H1 (cell line): ENCODE data around the gene PSMB5. TPM values are rescaled to one million over a fixed set of nuclear protein-coding genes. Genes with fewer than 3 reads are reported as not detected.

Experiments
- CTCF ChIA-PET: fragments of 300-600 bp; sonication (Branson Sonifier 250); formaldehyde crosslinking; loops from one replicate; lab custom pipeline; 2021; ENCODE audit not compliant: partially characterized antibody; lab: Charles Lee
- POLR2A ChIA-PET: fragments of 300-600 bp; sonication (Branson Sonifier 250); formaldehyde crosslinking; loops from one replicate; lab custom pipeline; 2021; ENCODE audit warnings: inconsistent platforms; ENCODE audit not compliant: partially characterized antibody; lab: Charles Lee
- DNase-seq, 2 experiments: peaks; one replicate each; pipeline versions ENCODE4 v3.0.0 to v3.0.0-alpha.2; 2010 to 2022; ENCODE audit warnings: low spot score in 2 of 2, low read depth in 1 of 2, mixed read lengths in 1 of 2
- FAIRE-seq: peaks from 2 replicates; lab custom pipeline; 2011; peaks lifted over from hg19 to GRCh38; lab: Jason Lieb, UNC
- H2AFZ ChIP-seq: 2 replicates; pipeline ENCODE4 v1.8.1; 2012; ENCODE audit warnings: low read length, inconsistent platforms
- H2AK5ac ChIP-seq: 2 replicates; pipeline ENCODE4 v1.6.1; 2013; ENCODE audit warnings: low read depth, low read length
- H2BK120ac ChIP-seq: replicated peaks from 2 replicates; pipeline ENCODE3; 2013; ENCODE audit warnings: low read depth, low read length, inconsistent platforms
- H2BK12ac ChIP-seq: 2 replicates; pipeline ENCODE4 v1.6.1; 2013; ENCODE audit warnings: low read depth, low read length
- H2BK15ac ChIP-seq: 2 replicates; pipeline ENCODE4 v1.6.1; 2013; ENCODE audit warnings: low read length
- H2BK20ac ChIP-seq: 2 replicates; pipeline ENCODE4 v1.6.1; 2013; ENCODE audit warnings: low read length
- H2BK5ac ChIP-seq: 2 replicates; pipeline ENCODE4 v1.6.1; 2013; ENCODE audit warnings: low read depth, low read length
- H3K14ac ChIP-seq: 2 replicates; pipeline ENCODE4 v1.6.1; 2013; ENCODE audit warnings: inconsistent platforms; ENCODE audit not compliant: insufficient read length
- H3K18ac ChIP-seq: 2 replicates; pipeline ENCODE4 v1.6.1; 2013; ENCODE audit warnings: low read length; ENCODE audit errors: extremely low read depth
- H3K23ac ChIP-seq: 2 replicates; pipeline ENCODE4 v1.6.1; 2013; ENCODE audit warnings: inconsistent platforms; ENCODE audit not compliant: insufficient read length
- H3K23me2 ChIP-seq: 2 replicates; pipeline ENCODE4 v1.6.1; 2013; ENCODE audit warnings: low read depth, low read length
- H3K27ac ChIP-seq: 2 replicates; pipeline ENCODE4 v1.6.1; 2011; ENCODE audit warnings: low read depth, low read length, inconsistent platforms
- H3K27me3 ChIP-seq, 4 experiments: replicated peaks in 1 of 4; 1 replicate in 1 of 4; 2 replicates in 3 of 4; pipeline versions ENCODE4 v1.6.1 to v1.8.1; 2011 to 2013; ENCODE audit warnings: low read length in 3 of 4, mild to moderate bottlenecking in 3 of 4, inconsistent platforms in 2 of 4, mixed read lengths in 2 of 4, moderate library complexity in 1 of 4; ENCODE audit not compliant: control insufficient read depth in 3 of 4, insufficient read depth in 3 of 4; ENCODE audit errors: extremely low read depth in 1 of 4
- H3K36me3 ChIP-seq, 4 experiments: 2 replicates each; pipeline versions ENCODE4 v1.6.1 to v1.8.1; 2011 to 2013; ENCODE audit warnings: mild to moderate bottlenecking in 4 of 4, low read length in 3 of 4, moderate library complexity in 2 of 4, control low read depth in 1 of 4, inconsistent platforms in 1 of 4; ENCODE audit not compliant: insufficient read depth in 4 of 4, control insufficient read depth in 2 of 4
- H3K4ac ChIP-seq: replicated peaks from 2 replicates; pipeline ENCODE3; 2013; ENCODE audit warnings: low read length, low read depth, mixed read lengths, inconsistent platforms; ENCODE audit not compliant: insufficient read length
- H3K4me1 ChIP-seq, 4 experiments: replicated peaks in 1 of 4; 1 replicate in 1 of 4; 2 replicates in 3 of 4; pipeline versions ENCODE4 v1.6.1 to v1.8.1; 2011 to 2013; ENCODE audit warnings: low read length in 3 of 4, inconsistent platforms in 2 of 4, mixed read lengths in 1 of 4; ENCODE audit not compliant: insufficient read depth in 4 of 4, control insufficient read depth in 3 of 4
- H3K4me2 ChIP-seq, 2 experiments: 2 replicates each; pipeline versions ENCODE4 v1.6.1 to v1.8.1; 2011 to 2013; ENCODE audit warnings: low read depth in 2 of 2, low read length in 2 of 2, control low read depth in 1 of 2, inconsistent platforms in 1 of 2, mild to moderate bottlenecking in 1 of 2; ENCODE audit not compliant: insufficient read depth in 1 of 2
- H3K4me3 ChIP-seq, 4 experiments: fragments of 200-600, 300-600 bp in 1 of 4; sonication (generic), shearing (Covaris generic), sonication (Bioruptor Twin) in 1 of 4; 2 replicates each; pipeline versions ENCODE4 v1.5.1 to v1.8.1; 2011 to 2016; ENCODE audit warnings: low read length in 4 of 4, low read depth in 3 of 4, control low read depth in 2 of 4, inconsistent platforms in 2 of 4, mild to moderate bottlenecking in 2 of 4, mixed read lengths in 1 of 4, moderate library complexity in 1 of 4; ENCODE audit not compliant: insufficient read depth in 2 of 4; ENCODE audit errors: extremely low read depth in 1 of 4
- H3K56ac ChIP-seq: replicated peaks from 2 replicates; pipeline ENCODE3; 2013; ENCODE audit warnings: low read depth, mild to moderate bottlenecking, mixed read lengths, low read length, inconsistent platforms; ENCODE audit not compliant: insufficient read length
- H3K79me1 ChIP-seq: 2 replicates; pipeline ENCODE4 v1.6.1; 2013; ENCODE audit warnings: low read depth, low read length, control low read depth
- H3K79me2 ChIP-seq, 2 experiments: 2 replicates each; pipeline versions ENCODE4 v1.6.1 to v1.8.1; 2012 to 2013; ENCODE audit warnings: low read length in 2 of 2, mild to moderate bottlenecking in 2 of 2, inconsistent platforms in 1 of 2; ENCODE audit not compliant: insufficient read depth in 2 of 2, control insufficient read depth in 1 of 2
- H3K9ac ChIP-seq, 4 experiments: replicated peaks in 1 of 4; 1 replicate in 1 of 4; 2 replicates in 3 of 4; pipeline versions ENCODE4 v1.6.1 to v1.8.1; 2011 to 2013; ENCODE audit warnings: low read depth in 3 of 4, low read length in 3 of 4, control low read depth in 2 of 4, mild to moderate bottlenecking in 2 of 4, moderate library complexity in 2 of 4, inconsistent platforms in 1 of 4; ENCODE audit errors: extremely low read depth in 1 of 4
- H3K9me3 ChIP-seq, 2 experiments: 2 replicates each; pipeline versions ENCODE4 v1.6.1 to v1.8.1; 2012 to 2013; ENCODE audit warnings: mild to moderate bottlenecking in 2 of 2, moderate library complexity in 2 of 2, control low read depth in 1 of 2, inconsistent platforms in 1 of 2, low read depth in 1 of 2, low read length in 1 of 2, mixed read lengths in 1 of 2; ENCODE audit not compliant: insufficient read depth in 2 of 2
- H4K20me1 ChIP-seq, 2 experiments: replicated peaks in 1 of 2; 2 replicates each; pipeline versions ENCODE3 to v1.8.1; 2011 to 2013; ENCODE audit warnings: inconsistent platforms in 2 of 2, low read length in 2 of 2, mild to moderate bottlenecking in 1 of 2; ENCODE audit not compliant: insufficient read depth in 2 of 2, control insufficient read depth in 1 of 2
- H4K5ac ChIP-seq: 2 replicates; pipeline ENCODE4 v1.6.1; 2013; ENCODE audit warnings: low read length, low read depth, mixed read lengths, inconsistent platforms; ENCODE audit not compliant: insufficient read length
- H4K8ac ChIP-seq: 2 replicates; pipeline ENCODE4 v1.8.0; 2013; ENCODE audit warnings: mild to moderate bottlenecking, moderate library complexity, low read length, inconsistent platforms; ENCODE audit not compliant: insufficient read depth; ENCODE audit errors: extremely low read depth
- H4K91ac ChIP-seq: replicated peaks from 2 replicates; pipeline ENCODE3; 2013; ENCODE audit warnings: low read length, mixed read lengths, inconsistent platforms; ENCODE audit not compliant: insufficient read length
- ATF3 ChIP-seq: IDR thresholded peaks from 2 replicates; pipeline ENCODE4 v1.6.1; 2011; ENCODE audit warnings: low read depth, mild to moderate bottlenecking, low read length; ENCODE audit not compliant: insufficient read depth
- BRCA1 ChIP-seq: IDR thresholded peaks from 2 replicates; pipeline ENCODE4 v1.6.1; 2012; ENCODE audit warnings: low read depth, low read length, improper control_type of control experiment
- CTCF ChIP-seq, 3 experiments: IDR thresholded peaks; 1 replicate in 2 of 3; 2 replicates in 1 of 3; pipeline versions ENCODE4 v1.5.1 to v1.6.1; 2011; ENCODE audit warnings: low read length in 3 of 3, mild to moderate bottlenecking in 3 of 3, inconsistent platforms in 2 of 3, low read depth in 1 of 3, moderate library complexity in 1 of 3; ENCODE audit not compliant: insufficient read depth in 1 of 3; ENCODE audit errors: control extremely low read depth in 1 of 3
- EGR1 ChIP-seq: IDR thresholded peaks from 2 replicates; pipeline ENCODE4 v1.6.1; 2011; ENCODE audit warnings: low read depth, low read length, borderline replicate concordance
- GABPA ChIP-seq: IDR thresholded peaks from 2 replicates; pipeline ENCODE4 v1.6.1; 2011; ENCODE audit warnings: mild to moderate bottlenecking, low read length, moderate library complexity, borderline replicate concordance; ENCODE audit not compliant: insufficient read depth
- JUN ChIP-seq: IDR thresholded peaks from 2 replicates; pipeline ENCODE4 v1.6.1; 2011; ENCODE audit warnings: low read depth, mild to moderate bottlenecking, improper control_type of control experiment, low read length
- SIN3A ChIP-seq, 2 experiments: IDR thresholded peaks in 1 of 2; conservative IDR thresholded peaks in 1 of 2; 2 replicates each; pipeline ENCODE4 v1.6.1; 2011 to 2012; ENCODE audit warnings: low read length in 2 of 2, improper control_type of control experiment in 1 of 2, low read depth in 1 of 2, mild to moderate bottlenecking in 1 of 2
- SIRT6 ChIP-seq: IDR thresholded peaks from one replicate; pipeline ENCODE4 v1.7.1; 2012; ENCODE audit warnings: low read length, inconsistent platforms
- USF2 ChIP-seq: IDR thresholded peaks from 2 replicates; pipeline ENCODE4 v1.6.1; 2011; ENCODE audit warnings: low read length, improper control_type of control experiment
- WGBS, 2 experiments: shearing (Covaris generic) in 1 of 2; methylation state at CpG; one replicate each; pipeline versions ENCODE4 v1.1.6 to v1.1.7; 2013 to 2015; ENCODE audit warnings: low lambda C conversion rate in 2 of 2, mixed read lengths in 2 of 2, inconsistent platforms in 1 of 2, low coverage in 1 of 2, missing lambda C conversion rate in 1 of 2; ENCODE audit not compliant: insufficient replicate concordance in 2 of 2, insufficient coverage in 1 of 2, insufficient read length in 1 of 2; ENCODE audit errors: extremely low coverage in 1 of 2, missing lambda C conversion rate in 1 of 2; 5-methylcytosine and 5-hydroxymethylcytosine counted together
- polyA plus RNA-seq, 7 experiments: library from polyadenylated mRNA; depleted of rRNA in 3 of 7; stranded (reverse) in 5 of 7; unstranded in 2 of 7; fragments of >200 nt in 5 of 7; fragments of 200-250 nt in 2 of 7; gene quantifications; 1 replicate in 5 of 7; 2 replicates in 1 of 7; 4 replicates in 1 of 7; pipeline versions ENCODE4 v1.2.1 to v1.2.3, GENCODE V29; 2011 to 2013; ENCODE audit warnings: missing spikeins in 2 of 7, mixed read lengths in 2 of 7
- total RNA-seq: library from RNA; stranded (reverse); fragmentation: NEBNext Ultra II Directional; extraction: Animal tissue kit (Norgen Biotek cat#: 25700); gene quantifications from 2 replicates; pipeline ENCODE4 v1.2.1, GENCODE V29; 2021

The PSMB5 gene
- total and polyA plus RNA-seq, 2 of the 8 experiments (the other 6 are each of a cell fraction or from before 2014, with no cell fraction given) = 254 to 510 TPM

GRCh38 chr14:23015618-23016017 lies 19.1 kb downstream of the PSMB5 start:
- Histone ChIP-seq H3K56ac (no peak overlapping the region), H4K8ac (no peak overlapping the region), H3K9ac (no peak overlapping the region), H2AFZ (no peak overlapping the region), H4K5ac (no peak overlapping the region), H3K23me2 (no peaks in the 10 kb centered on the region; the same call in 1 of the 2 replicates), H2AK5ac (no peak overlapping the region), H3K79me1 (no peaks in the 10 kb centered on the region), H2BK120ac (no peak overlapping the region), H2BK12ac (no peak overlapping the region), H3K23ac (no peak overlapping the region), H2BK5ac (no peak overlapping the region), H3K27ac (no peak overlapping the region), H3K9me3 (no peaks in the 10 kb centered on the region), H3K79me2 (no peaks in the 10 kb centered on the region), H3K4me3 (no peak overlapping the region), H3K4me2 (no peak overlapping the region), H4K91ac (no peak overlapping the region), H4K20me1 (no peaks in the 10 kb centered on the region), H2BK20ac (no peak overlapping the region), H3K27me3 (no peaks in the 10 kb centered on the region), H3K4ac (no peak overlapping the region), H3K4me1 (0 out of 7 replicates have a peak, but pooled peaks cover 0 to under 1% (median 0%) of the 10 kb centered on the region in 4 experiments), H2BK15ac (no peak overlapping the region), H3K18ac (no peak overlapping the region), H3K14ac (no peak overlapping the region), H3K36me3 (no peaks in the 10 kb centered on the region)
- 91% methylated on average over 4 of the region's 4 CpGs; no CpG with 5 or more reads in 1 of the 2 experiments for WGBS, 2 experiments
- CTCF ChIA-PET = interaction anchor here (0.7 to 11.9 kb wide), 7 partner anchors 9 to 43 kb away, joined by 3 to 103 read pairs (median 6); partner anchors contain the start of gene AJUBA
- no peak for FAIRE-seq
- POLR2A ChIA-PET = interaction anchor here (0.7 to 10.9 kb wide), 6 partner anchors 8 to 33 kb away, joined by 3 to 94 read pairs (median 5); partner anchors contain the start of genes AJUBA and PSMB5
- no peak for DNase-seq
- TF ChIP-seq JUN (no peak), SIRT6 (no peak), CTCF (IDR thresholded peaks at IDR 0.05; ENCODE audit: control extremely low read depth in 1 of 3, insufficient read depth in 1 of 3, low read depth in 1 of 3, low read length in 3 of 3) (no peak), ATF3 (no peak), USF2 (no peak), GABPA (no peak), EGR1 (no peak), BRCA1 (no peak), SIN3A (conservative IDR thresholded peaks at IDR 0.05 in 1 of 2, IDR thresholded peaks at IDR 0.05 in 1 of 2; ENCODE audit: low read depth in 1 of 2, low read length in 2 of 2) (no peak)
